H9 (cell line): ENCODE measurements around the gene DDX39A. TPM values are rescaled to one million over a fixed set of nuclear protein-coding genes. Genes with fewer than 3 reads are reported as not detected.
A peak's percentile ranks its signal among the peaks of the same experiment; 100 is the strongest.

ENCODE experiments used
- DNase-seq: peaks from one replicate; pipeline ENCODE4 v3.0.0-alpha.2; 2017
- H2AFZ ChIP-seq: one replicate; pipeline ENCODE4 v1.6.1; 2013; ENCODE audit warnings: mild to moderate bottlenecking, low read length, control low read depth, moderate library complexity
- H2AK5ac ChIP-seq: 2 replicates; pipeline ENCODE4 v1.6.1; 2013; ENCODE audit warnings: low read length, control low read depth, mixed read lengths; ENCODE audit not compliant: insufficient read length
- H2BK120ac ChIP-seq: one replicate; pipeline ENCODE4 v1.6.1; 2013; ENCODE audit warnings: low read depth, mild to moderate bottlenecking, low read length, control low read depth, inconsistent platforms; ENCODE audit not compliant: poor library complexity, severe bottlenecking
- H2BK12ac ChIP-seq: 2 replicates; pipeline ENCODE4 v1.6.1; 2013; ENCODE audit warnings: low read length, control low read depth, mixed read lengths, low read depth; ENCODE audit not compliant: insufficient read length
- H2BK15ac ChIP-seq: 2 replicates; pipeline ENCODE4 v1.6.1; 2013; ENCODE audit warnings: low read depth, low read length, control low read depth
- H2BK20ac ChIP-seq: one replicate; pipeline ENCODE4 v1.6.1; 2013; ENCODE audit warnings: low read depth, mild to moderate bottlenecking, low read length, control low read depth, inconsistent platforms; ENCODE audit not compliant: poor library complexity, severe bottlenecking
- H2BK5ac ChIP-seq: 2 replicates; pipeline ENCODE4 v1.6.1; 2013; ENCODE audit warnings: low read length, control low read depth, mixed read lengths; ENCODE audit not compliant: insufficient read length
- H3K14ac ChIP-seq: 2 replicates; pipeline ENCODE4 v1.6.1; 2013; ENCODE audit warnings: low read length, control low read depth; ENCODE audit not compliant: insufficient read depth
- H3K18ac ChIP-seq: 2 replicates; pipeline ENCODE4 v1.6.1; 2013; ENCODE audit warnings: low read depth, mild to moderate bottlenecking, mixed read lengths, low read length, control low read depth; ENCODE audit not compliant: insufficient read length
- H3K23ac ChIP-seq: 2 replicates; pipeline ENCODE4 v1.6.1; 2013; ENCODE audit warnings: low read length, control low read depth, mixed read lengths, low read depth; ENCODE audit not compliant: insufficient read length
- H3K23me2 ChIP-seq: 2 replicates; pipeline ENCODE4 v1.6.1; 2013; ENCODE audit warnings: low read depth, mild to moderate bottlenecking, mixed read lengths, low read length, control low read depth; ENCODE audit not compliant: insufficient read length, poor library complexity, severe bottlenecking
- H3K27ac ChIP-seq: 2 replicates; pipeline ENCODE4 v1.5.1; 2013; ENCODE audit warnings: low read length, control low read depth, mixed read lengths, low read depth; ENCODE audit not compliant: insufficient read length
- H3K27me3 ChIP-seq: 2 replicates; pipeline ENCODE4 v1.6.1; 2013; ENCODE audit warnings: low read length, control low read depth, inconsistent platforms; ENCODE audit not compliant: insufficient read depth
- H3K4ac ChIP-seq: 2 replicates; pipeline ENCODE4 v1.6.1; 2013; ENCODE audit warnings: low read depth, mild to moderate bottlenecking, control low read depth, inconsistent platforms, low read length, moderate library complexity
- H3K4me1 ChIP-seq: 2 replicates; pipeline ENCODE4 v1.6.1; 2013; ENCODE audit warnings: low read length, control low read depth, inconsistent platforms; ENCODE audit not compliant: insufficient read depth
- H3K4me2 ChIP-seq: 2 replicates; pipeline ENCODE4 v1.6.1; 2013; ENCODE audit warnings: low read length, control low read depth, mixed read lengths; ENCODE audit not compliant: insufficient read length, insufficient read depth
- H3K56ac ChIP-seq: 2 replicates; pipeline ENCODE4 v1.6.1; 2013; ENCODE audit warnings: low read depth, mild to moderate bottlenecking, mixed read lengths, low read length, control low read depth; ENCODE audit not compliant: insufficient read length
- H3K79me1 ChIP-seq: 2 replicates; pipeline ENCODE4 v1.6.1; 2013; ENCODE audit warnings: low read depth, mild to moderate bottlenecking, moderate library complexity, low read length, control low read depth, inconsistent platforms; ENCODE audit not compliant: insufficient read depth, poor library complexity, severe bottlenecking
- H3K79me2 ChIP-seq: 2 replicates; pipeline ENCODE4 v1.6.1; 2013; ENCODE audit warnings: low read length, control low read depth, inconsistent platforms; ENCODE audit not compliant: insufficient read depth
- H3K9ac ChIP-seq: 2 replicates; pipeline ENCODE4 v1.6.1; 2013; ENCODE audit warnings: low read length, control low read depth, mixed read lengths; ENCODE audit not compliant: insufficient read length; ENCODE audit errors: extremely low read depth
- H3K9me3 ChIP-seq: one replicate; pipeline ENCODE4 v1.6.1; 2013; ENCODE audit warnings: low read depth, low read length, inconsistent platforms; ENCODE audit not compliant: control insufficient read depth
- H3T11ph ChIP-seq: one replicate; pipeline ENCODE4 v1.6.1; 2013; ENCODE audit warnings: mild to moderate bottlenecking, low read length, control low read depth, inconsistent platforms
- H4K20me1 ChIP-seq: one replicate; pipeline ENCODE4 v1.6.1; 2013; ENCODE audit not compliant: control insufficient read depth, insufficient read length, insufficient read depth
- H4K5ac ChIP-seq: 2 replicates; pipeline ENCODE4 v1.6.1; 2013; ENCODE audit warnings: low read depth, mild to moderate bottlenecking, mixed read lengths, low read length, control low read depth; ENCODE audit not compliant: insufficient read length
- H4K8ac ChIP-seq: replicated peaks from 2 replicates; pipeline ENCODE4 v1.6.1; 2013; ENCODE audit warnings: low read length, control low read depth, mixed read lengths, low read depth; ENCODE audit not compliant: insufficient read length
- H4K91ac ChIP-seq: 2 replicates; pipeline ENCODE4 v1.6.1; 2013; ENCODE audit warnings: low read depth, mild to moderate bottlenecking, moderate library complexity, mixed read lengths, low read length, control low read depth; ENCODE audit not compliant: insufficient read length
- H3K27ac Mint-ChIP-seq, 3 experiments: 2 replicates in 2 of 3; 3 replicates in 1 of 3; pipeline ENCODE4 v1.8.0; 2020 to 2021; ENCODE audit warnings: mixed read lengths in 3 of 3, mild to moderate bottlenecking in 1 of 3, moderate library complexity in 1 of 3
- H3K27me3 Mint-ChIP-seq: 2 replicates; pipeline ENCODE4 v1.8.0; 2021; ENCODE audit warnings: low read depth, mild to moderate bottlenecking, moderate library complexity, mixed read lengths
- H3K36me3 Mint-ChIP-seq, 3 experiments: 2 replicates in 2 of 3; 3 replicates in 1 of 3; pipeline ENCODE4 v1.8.0; 2020 to 2021; ENCODE audit warnings: low read depth in 3 of 3, mixed read lengths in 3 of 3; ENCODE audit not compliant: insufficient read depth in 1 of 3
- H3K4me1 Mint-ChIP-seq, 2 experiments: 2 replicates each; pipeline ENCODE4 v1.8.0; 2020; ENCODE audit warnings: mixed read lengths in 2 of 2
- H3K4me3 Mint-ChIP-seq, 2 experiments: 2 replicates in 1 of 2; 3 replicates in 1 of 2; pipeline ENCODE4 v1.8.0; 2020 to 2021; ENCODE audit warnings: mild to moderate bottlenecking in 2 of 2, mixed read lengths in 2 of 2, moderate library complexity in 1 of 2
- H3K9me3 Mint-ChIP-seq, 2 experiments: 2 replicates in 1 of 2; 3 replicates in 1 of 2; pipeline ENCODE4 v1.8.0; 2020; ENCODE audit warnings: mild to moderate bottlenecking in 2 of 2, mixed read lengths in 2 of 2, moderate library complexity in 1 of 2
- CTCF ChIP-seq: fragments of 200-600 bp; sonication (generic); conservative IDR thresholded peaks from 3 replicates; pipeline ENCODE4 v1.8.0; 2021; ENCODE audit warnings: antibody characterized with exemption, mild to moderate bottlenecking
- WGBS: extraction: QIAGEN DNeasy Blood & Tissue Kit; methylation state at CpG from one replicate; pipeline ENCODE4 v1.1.7; 2013; ENCODE audit warnings: missing lambda C conversion rate, low lambda C conversion rate, mixed read lengths; ENCODE audit not compliant: insufficient read length; ENCODE audit errors: extremely low coverage; 5-methylcytosine and 5-hydroxymethylcytosine counted together
- total RNA-seq: library from RNA; stranded (reverse); gene quantifications from 2 replicates; pipeline ENCODE4 v1.2.1, GENCODE V29; 2021

Gene DDX39A
- total RNA-seq, 1 experiment from 2014 or later = 137 TPM

GRCh38 chr19:14433554-14434501, 14.7 kb upstream of the DDX39A start:
- Histone ChIP-seq H3K79me1 (peaks cover 4% of the 10 kb centered on the region), H2BK5ac (no peak overlapping the region), H2AFZ (no peak overlapping the region), H2AK5ac (no peak overlapping the region), H3K4me1 (no peaks in the 10 kb centered on the region), H3K27ac (no peak overlapping the region), H4K20me1 (no peaks in the 10 kb centered on the region), H2BK20ac (no peak overlapping the region), H3K23ac (no peak overlapping the region), H3K14ac (peak overlapping the region; percentile 17; the same call in 1 of the 2 replicates), H2BK12ac (no peak overlapping the region), H2BK120ac (no peak overlapping the region), H3K9me3 (no peaks in the 10 kb centered on the region), H3K18ac (no peak overlapping the region), H3K56ac (no peak overlapping the region), H3K79me2 (peaks cover 1% of the 10 kb centered on the region; the same call in 1 of the 2 replicates), H3T11ph (no peak overlapping the region), H2BK15ac (no peak overlapping the region), H4K5ac (no peak overlapping the region), H3K23me2 (peaks cover 7% of the 10 kb centered on the region), H4K91ac (no peak overlapping the region), H3K9ac (peak overlapping the region; percentile 59), H3K4ac (no peak overlapping the region), H4K8ac (no peak overlapping the region), H3K4me2 (peak overlapping the region; percentile 43), H3K27me3 (no peaks in the 10 kb centered on the region)
- no CpG with 5 or more reads among the region's 52 CpGs for WGBS
- Mint-ChIP-seq H3K36me3 (peaks cover 0 to 8% (median 0%) of the 10 kb centered on the region in 3 experiments; a peak in 2 of 7 replicates), H3K27me3 (peaks cover 20% of the 10 kb centered on the region), H3K4me1 (peaks cover 7 to 10% of the 10 kb centered on the region in 2 experiments), H3K9me3 (no peaks in the 10 kb centered on the region), H3K4me3 (peak overlapping the region; percentile 71 to 81), H3K27ac (no peak overlapping the region)
- no peak for DNase-seq
- TF ChIP-seq CTCF = no peak
